ENCODE data around the gene NPC1L1. TPM values are rescaled to one million over a fixed set of nuclear protein-coding genes. Genes with fewer than 3 reads are reported as not detected.

The NPC1L1 gene
- total and polyA plus RNA-seq, 5 donors = 0.05 to 0.08 (median 0.06) TPM; not detected in 2

DNA sequence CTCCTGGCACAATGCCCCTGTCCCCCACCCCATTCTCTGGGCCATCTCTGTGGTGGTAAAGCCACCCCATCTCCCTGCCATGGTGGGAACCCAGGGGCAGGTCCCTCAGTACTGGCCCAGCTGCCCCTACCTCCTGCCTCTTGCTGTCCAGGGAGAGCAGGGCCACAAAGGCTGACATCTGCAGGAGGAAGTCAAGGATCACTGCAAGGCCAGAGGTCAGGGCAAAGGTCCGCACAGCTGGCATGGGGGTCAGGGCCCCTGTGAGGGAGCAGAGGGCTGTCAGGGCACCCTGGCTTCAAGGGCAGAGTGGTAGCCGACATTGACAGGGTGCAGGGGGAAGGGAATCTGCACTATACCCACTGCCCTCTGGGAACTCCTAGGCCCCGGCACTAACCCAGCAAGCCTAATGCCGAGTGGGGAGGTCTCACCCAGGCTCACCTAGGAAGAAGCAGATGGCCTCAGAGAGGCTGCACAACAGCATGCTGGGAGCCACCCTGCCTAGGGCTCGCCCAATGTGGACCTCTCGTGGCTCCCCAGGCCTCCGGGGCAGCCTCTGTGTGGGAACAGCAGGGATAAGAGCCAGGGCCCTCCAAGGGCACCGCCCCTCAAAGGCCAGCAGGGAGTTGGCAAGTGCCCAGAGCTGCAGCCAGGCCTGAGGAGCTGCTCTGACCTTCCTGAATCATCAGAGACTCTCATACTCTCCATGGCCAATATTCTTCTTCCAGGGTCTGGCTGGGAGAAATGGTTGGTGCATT, 7.7 kb downstream of the NPC1L1 start:
- Histone ChIP-seq H3K27ac (ENCODE audit: low read length) (no peak overlapping the region), H3K4me1 (ENCODE audit: control insufficient read depth, insufficient read depth, low read length) (no peaks in the 10 kb centered on the region), H3K9me3 (ENCODE audit: control insufficient read depth, low read length) (no peaks in the 10 kb centered on the region), H3K27me3 (ENCODE audit: control insufficient read depth, insufficient read depth) (no peaks in the 10 kb centered on the region), H3K4me3 (ENCODE audit: low read length) (no peak overlapping the region)
- intact Hi-C loops (cut with DNase I) = no loop called here
- ATAC-seq (peak in 1 of 2 donors; percentile 10), DNase-seq (no peak)
- WGBS = 75% methylated on average over 8 of the region's 8 CpGs

DNA sequence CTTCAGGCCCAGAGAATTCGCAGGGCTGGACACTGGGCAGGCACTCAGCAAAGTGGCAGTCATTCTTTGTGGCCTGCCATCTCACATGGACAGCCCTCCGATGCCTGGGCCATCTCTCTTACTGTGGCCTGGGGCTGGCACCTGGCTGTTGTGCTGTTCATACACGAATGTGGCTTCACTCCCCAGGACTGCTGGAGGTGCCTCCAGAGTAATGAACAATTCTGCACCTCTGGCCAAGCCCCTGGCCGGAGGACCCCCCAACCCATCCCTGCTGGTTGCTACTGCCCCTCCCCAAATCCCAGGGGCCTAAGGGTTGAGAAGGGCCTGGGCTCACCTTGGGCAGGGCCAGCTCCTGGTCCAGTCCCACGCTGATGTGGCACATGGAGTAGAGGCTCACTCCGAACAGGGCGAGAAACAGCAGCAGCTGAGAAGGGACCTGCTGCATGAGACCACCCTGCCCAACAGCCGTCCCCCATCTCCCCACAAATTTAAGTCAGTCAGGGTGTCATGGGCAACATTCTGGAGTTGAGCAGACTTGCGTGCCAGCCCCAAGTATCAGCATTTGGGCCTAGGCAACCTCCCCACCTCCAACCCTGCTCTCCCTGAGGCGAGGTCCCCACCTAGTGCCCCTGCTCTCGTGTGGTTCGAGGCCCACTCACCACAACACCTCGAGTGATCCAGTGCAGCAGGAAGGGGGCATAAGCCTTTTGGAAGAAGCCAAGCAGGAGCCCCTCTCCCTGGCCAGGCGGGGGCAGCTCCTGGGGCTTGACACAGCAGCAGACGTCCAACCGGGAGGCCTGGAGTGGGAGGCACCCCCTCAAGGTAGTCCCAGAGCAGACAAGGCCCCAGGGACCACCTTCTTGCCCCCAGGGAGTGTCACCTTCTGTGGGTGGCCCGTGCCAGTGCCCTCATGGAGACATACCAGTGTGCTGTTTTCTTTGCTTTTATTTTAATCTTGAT, 9.4 kb downstream of the NPC1L1 start:
- H3K4me1 ChIP-seq (ENCODE audit: control insufficient read depth, insufficient read depth, low read length) = no peaks in the 10 kb centered on the region
- WGBS = 82% methylated on average over 17 of the region's 17 CpGs
- ATAC-seq = no peak
- H3K27me3 ChIP-seq (ENCODE audit: control insufficient read depth, insufficient read depth) = no peaks in the 10 kb centered on the region
- no peak overlapping the region for H3K4me3 ChIP-seq (ENCODE audit: low read length)
- DNase-seq = no peak
- intact Hi-C loops (cut with DNase I) = no loop called here
- H3K27ac ChIP-seq (ENCODE audit: low read length) = no peak overlapping the region
- H3K9me3 ChIP-seq (ENCODE audit: control insufficient read depth, low read length) = no peaks in the 10 kb centered on the region

DNA sequence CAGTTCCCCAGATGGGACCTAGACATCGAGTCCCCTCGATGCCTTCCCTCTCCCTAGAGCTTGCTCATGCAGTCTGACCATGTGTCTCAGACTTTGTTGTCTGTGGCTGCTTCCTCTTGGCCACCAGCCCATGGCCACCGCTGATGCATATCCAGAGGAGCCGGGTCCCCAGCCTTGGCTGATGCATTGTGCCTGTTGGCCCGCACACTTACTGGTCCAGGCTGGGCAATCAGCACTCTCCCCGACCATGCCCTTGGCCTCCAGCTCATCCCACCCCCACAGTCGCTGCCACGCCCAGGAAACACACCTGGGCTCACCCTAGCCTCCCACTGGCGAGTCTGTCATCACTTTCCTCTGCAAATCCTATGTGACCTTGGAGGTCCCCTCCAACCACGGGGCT, 10.1 kb downstream of the NPC1L1 start:
- Histone ChIP-seq H3K4me1 (ENCODE audit: control insufficient read depth, insufficient read depth, low read length) (no peaks in the 10 kb centered on the region), H3K4me3 (ENCODE audit: low read length) (no peak overlapping the region), H3K9me3 (ENCODE audit: control insufficient read depth, low read length) (peaks cover 2% of the 10 kb centered on the region), H3K27me3 (ENCODE audit: control insufficient read depth, insufficient read depth) (no peaks in the 10 kb centered on the region), H3K27ac (ENCODE audit: low read length) (no peak overlapping the region)
- ATAC-seq (peak in 1 of 2 donors; percentile 21), DNase-seq (no peak)
- WGBS = 67% methylated on average over 10 of the region's 10 CpGs
- intact Hi-C loops (cut with DNase I) = no loop called here

DNA sequence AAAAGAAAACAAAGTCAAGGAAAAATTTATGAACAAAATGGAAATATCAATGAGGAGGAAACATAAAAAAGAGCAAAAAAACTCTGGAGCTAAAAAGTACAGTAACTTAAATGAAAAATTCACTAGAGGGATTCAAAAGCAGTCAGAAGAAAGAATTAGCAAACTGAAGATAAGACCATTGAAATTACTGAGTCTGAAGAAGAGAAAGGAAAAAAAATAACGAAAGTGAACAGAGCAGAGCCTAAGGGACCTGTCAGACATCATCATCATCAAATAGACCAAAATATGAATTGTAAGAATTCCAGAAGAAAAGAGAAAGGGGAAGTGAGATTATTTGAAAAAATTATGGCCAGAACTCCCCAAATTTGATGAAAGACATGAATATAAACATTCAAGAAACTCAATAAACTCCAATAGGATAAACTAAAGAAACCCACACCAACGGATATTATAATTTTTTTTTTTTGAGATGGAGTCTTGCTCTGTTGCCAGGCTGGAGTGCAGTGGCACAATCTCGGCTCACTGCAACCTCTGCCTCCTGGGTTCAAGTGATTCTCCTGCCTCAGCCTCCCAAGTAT, 16.2 kb downstream of the NPC1L1 start:
- Histone ChIP-seq H3K27ac (ENCODE audit: low read length) (no peak overlapping the region), H3K4me1 (ENCODE audit: control insufficient read depth, insufficient read depth, low read length) (no peaks in the 10 kb centered on the region), H3K9me3 (ENCODE audit: control insufficient read depth, low read length) (peaks cover 2% of the 10 kb centered on the region), H3K4me3 (ENCODE audit: low read length) (no peak overlapping the region), H3K27me3 (ENCODE audit: control insufficient read depth, insufficient read depth) (no peaks in the 10 kb centered on the region)
- ATAC-seq (no peak), DNase-seq (no peak)
- intact Hi-C loops (cut with DNase I) = no loop called here
- 68% methylated on average over 3 of the region's 3 CpGs for WGBS

DNA sequence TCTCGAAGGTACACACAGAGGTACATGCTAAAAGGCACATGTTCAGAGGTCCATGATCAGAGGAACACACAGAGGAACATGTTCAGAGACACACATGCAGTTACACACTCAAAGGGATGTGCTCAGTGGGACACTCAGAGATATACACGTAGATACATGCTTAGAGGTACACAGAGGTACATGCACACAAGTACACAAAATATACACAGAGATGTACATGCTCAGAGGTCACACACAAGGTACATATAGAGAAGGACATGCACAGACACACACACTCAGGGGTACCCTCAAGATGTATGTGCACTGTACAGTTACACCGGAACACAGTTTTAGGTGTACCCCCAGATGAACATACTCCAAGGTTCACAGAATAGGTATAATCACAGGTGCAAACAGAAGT, 18.8 kb downstream of the NPC1L1 start:
- 79% methylated on average over 3 of the region's 3 CpGs for WGBS
- no peak overlapping the region for H3K4me3 ChIP-seq (ENCODE audit: low read length)
- no peak for ATAC-seq
- H3K9me3 ChIP-seq (ENCODE audit: control insufficient read depth, low read length) = peaks cover 2% of the 10 kb centered on the region
- H3K27me3 ChIP-seq (ENCODE audit: control insufficient read depth, insufficient read depth) = no peaks in the 10 kb centered on the region
- intact Hi-C loops (cut with DNase I) = no loop called here
- H3K27ac ChIP-seq (ENCODE audit: low read length) = no peak overlapping the region
- no peaks in the 10 kb centered on the region for H3K4me1 ChIP-seq (ENCODE audit: control insufficient read depth, insufficient read depth, low read length)
- DNase-seq = no peak

DNA sequence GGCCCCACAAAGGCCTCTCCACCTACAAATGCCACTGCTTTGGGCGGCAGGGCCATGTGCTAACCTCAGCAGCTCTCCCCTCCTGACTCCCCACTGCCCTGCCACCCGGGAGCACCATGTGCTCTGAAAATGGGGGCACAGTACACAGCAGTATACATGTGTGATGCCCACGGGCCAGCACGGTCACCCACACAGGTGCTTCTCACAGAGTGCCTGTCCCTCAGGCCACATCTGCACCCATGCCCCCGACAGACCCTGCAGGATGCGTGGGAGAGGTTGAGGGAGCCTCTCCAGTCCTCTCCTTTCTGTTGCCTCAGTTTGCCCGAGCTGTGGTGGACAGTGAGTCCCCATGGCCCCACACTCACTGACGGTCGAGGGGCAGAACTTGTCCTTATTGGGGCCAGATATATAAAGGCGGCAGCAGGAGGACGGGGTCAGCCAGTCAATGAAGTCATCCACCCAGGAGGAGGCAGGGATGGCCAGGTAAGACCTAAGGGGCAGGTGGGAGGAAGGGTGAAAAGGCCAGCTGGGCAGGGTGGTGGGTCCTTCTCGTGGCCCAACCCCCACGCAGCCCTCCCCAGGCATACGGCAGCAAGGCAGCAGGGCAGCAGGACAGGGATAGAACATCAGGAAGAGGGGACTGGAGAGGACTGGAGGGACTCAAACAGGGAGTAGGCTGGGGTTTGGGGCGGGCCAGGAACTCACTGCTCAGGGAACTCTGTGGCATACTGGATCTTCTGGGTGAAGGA, 19.6 kb downstream of the NPC1L1 start:
- 80% methylated on average over 15 of the region's 15 CpGs for WGBS
- Histone ChIP-seq H3K4me3 (ENCODE audit: low read length) (no peak overlapping the region), H3K27me3 (ENCODE audit: control insufficient read depth, insufficient read depth) (no peaks in the 10 kb centered on the region), H3K9me3 (ENCODE audit: control insufficient read depth, low read length) (peaks cover 2% of the 10 kb centered on the region), H3K4me1 (ENCODE audit: control insufficient read depth, insufficient read depth, low read length) (no peaks in the 10 kb centered on the region), H3K27ac (ENCODE audit: low read length) (no peak overlapping the region)
- ATAC-seq = peak in 1 of 2 donors; percentile 31
- DNase-seq = peak in 1 of 3 donors; percentile 21
- intact Hi-C loops (cut with DNase I) = no loop called here

DNA sequence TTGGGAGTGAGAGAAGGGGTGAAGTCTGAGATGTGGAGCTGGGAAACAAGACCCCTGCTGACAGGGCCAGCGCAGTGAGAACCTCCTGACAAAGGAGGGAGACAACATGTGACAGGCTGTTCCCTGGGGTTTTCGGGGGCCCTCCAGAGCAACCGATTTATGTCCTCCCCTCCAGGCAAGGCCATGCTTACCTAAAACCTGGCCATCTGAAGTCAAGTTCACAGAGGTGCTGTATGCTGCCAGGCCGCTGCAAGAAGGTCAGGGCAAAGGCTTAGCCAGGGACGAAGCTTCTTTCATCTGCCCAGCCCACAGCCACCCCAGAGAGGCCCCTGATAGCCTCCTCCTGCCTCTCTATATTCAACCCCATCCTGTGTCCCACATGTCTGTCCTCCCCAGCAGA, 20.6 kb downstream of the NPC1L1 start:
- ATAC-seq (no peak), DNase-seq (peak in 1 of 3 donors; percentile 18)
- WGBS = 76% methylated on average over 5 of the region's 5 CpGs
- Histone ChIP-seq H3K27me3 (ENCODE audit: control insufficient read depth, insufficient read depth) (no peaks in the 10 kb centered on the region), H3K4me1 (ENCODE audit: control insufficient read depth, insufficient read depth, low read length) (no peaks in the 10 kb centered on the region), H3K27ac (ENCODE audit: low read length) (no peak overlapping the region), H3K9me3 (ENCODE audit: control insufficient read depth, low read length) (no peaks in the 10 kb centered on the region), H3K4me3 (ENCODE audit: low read length) (no peak overlapping the region)
- intact Hi-C loops (cut with DNase I) = no loop called here

DNA sequence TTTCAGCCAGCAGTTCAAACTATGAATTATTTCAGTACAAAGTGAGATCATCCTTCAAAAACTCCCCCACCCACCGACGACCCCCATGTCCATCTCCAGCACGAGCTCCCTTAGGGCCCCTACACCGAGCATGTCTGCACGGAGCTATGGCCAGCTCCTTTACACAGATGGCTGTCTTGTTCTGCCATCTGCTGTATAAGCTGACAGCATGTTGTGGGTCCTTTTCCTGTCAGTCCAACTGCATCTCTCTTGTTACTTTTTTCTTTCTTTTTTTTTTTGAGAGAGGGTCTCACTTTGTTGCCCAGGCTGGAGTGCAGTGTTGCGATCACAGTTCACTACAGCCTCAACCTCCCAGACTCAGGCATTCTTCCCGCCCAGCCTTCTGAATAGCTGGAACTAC, 21.6 kb downstream of the NPC1L1 start:
- WGBS = 61% methylated on average over 7 of the region's 7 CpGs
- Histone ChIP-seq H3K9me3 (ENCODE audit: control insufficient read depth, low read length) (no peaks in the 10 kb centered on the region), H3K27ac (ENCODE audit: low read length) (no peak overlapping the region), H3K4me1 (ENCODE audit: control insufficient read depth, insufficient read depth, low read length) (no peaks in the 10 kb centered on the region), H3K27me3 (ENCODE audit: control insufficient read depth, insufficient read depth) (no peaks in the 10 kb centered on the region), H3K4me3 (ENCODE audit: low read length) (no peak overlapping the region)
- DNase-seq (no peak), ATAC-seq (no peak)
- intact Hi-C loops (cut with DNase I) = no loop called here

DNA sequence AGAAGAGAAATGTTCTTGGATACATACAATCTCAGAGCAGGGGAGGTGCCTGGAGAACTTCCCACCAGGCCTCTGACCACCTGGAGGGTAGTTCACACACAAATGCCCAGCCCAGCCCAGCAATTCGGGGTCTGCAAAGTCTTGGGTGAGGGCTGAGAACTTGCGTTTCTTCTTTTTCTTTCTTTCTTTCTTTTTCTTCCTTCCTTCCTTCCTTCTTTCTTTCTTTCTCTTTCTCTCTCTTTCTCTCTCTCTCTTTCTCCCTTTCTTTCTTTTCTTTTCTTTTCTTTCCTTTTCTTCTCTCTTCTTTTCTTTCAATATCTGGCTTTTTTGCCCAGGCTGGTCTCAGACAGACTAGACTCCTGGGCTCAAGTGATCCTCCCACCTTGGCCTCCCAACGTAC, 22.4 kb downstream of the NPC1L1 start:
- Histone ChIP-seq H3K27ac (ENCODE audit: low read length) (no peak overlapping the region), H3K9me3 (ENCODE audit: control insufficient read depth, low read length) (no peaks in the 10 kb centered on the region), H3K4me3 (ENCODE audit: low read length) (no peak overlapping the region), H3K27me3 (ENCODE audit: control insufficient read depth, insufficient read depth) (no peaks in the 10 kb centered on the region), H3K4me1 (ENCODE audit: control insufficient read depth, insufficient read depth, low read length) (no peaks in the 10 kb centered on the region)
- ATAC-seq (no peak), DNase-seq (no peak)
- WGBS = 70% methylated on average over 3 of the region's 3 CpGs
- intact Hi-C loops (cut with DNase I) = no loop called here

DNA sequence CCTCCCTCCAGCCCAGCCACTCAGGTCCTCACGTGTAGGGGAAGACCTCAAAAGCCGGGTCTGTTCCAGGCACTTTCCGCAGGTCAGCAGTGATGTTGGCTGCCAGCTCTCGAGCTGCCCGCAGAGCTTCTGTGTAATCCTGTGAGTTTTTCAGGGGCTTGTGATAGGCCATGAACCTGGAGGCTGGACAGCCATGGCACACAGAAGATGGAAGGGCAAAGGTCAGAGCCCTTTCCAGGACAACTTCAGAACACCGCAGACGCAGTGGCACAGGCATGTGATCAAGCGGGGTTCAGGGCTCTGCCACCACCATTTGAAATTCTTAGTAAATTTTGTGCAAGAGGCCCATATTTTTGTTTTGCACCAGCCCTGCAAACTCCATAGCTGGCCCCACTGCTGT, 24.0 kb downstream of the NPC1L1 start:
- H3K4me1 ChIP-seq (ENCODE audit: control insufficient read depth, insufficient read depth, low read length) = no peaks in the 10 kb centered on the region
- no peaks in the 10 kb centered on the region for H3K27me3 ChIP-seq (ENCODE audit: control insufficient read depth, insufficient read depth)
- DNase-seq (no peak), ATAC-seq (no peak)
- H3K9me3 ChIP-seq (ENCODE audit: control insufficient read depth, low read length) = no peaks in the 10 kb centered on the region
- no peak overlapping the region for H3K4me3 ChIP-seq (ENCODE audit: low read length)
- intact Hi-C loops (cut with DNase I) = no loop called here
- WGBS = 89% methylated on average over 8 of the region's 8 CpGs
- H3K27ac ChIP-seq (ENCODE audit: low read length) = no peak overlapping the region
